HCT116 (cell line): ENCODE data around the gene KCNJ4. TPM values are rescaled to one million over a fixed set of nuclear protein-coding genes. Genes with fewer than 3 reads are reported as not detected.
"Not testable (repeated sequence)": the region's sequence is repeated elsewhere in the genome, so short reads cannot be mapped to it uniquely, and the experiment has no call there.

ENCODE experiments used
- ATAC-seq: fragments of 200-7000 bp; cut with Tn5 transposase; 2 replicates; pipeline ENCODE4 v1.9.1; 2020; ENCODE audit warnings: mild to moderate bottlenecking, moderate library complexity
- BruUV-seq: library from RNA; stranded (reverse); fragments of 400-500 nt; replicated peaks from 2 replicates; lab custom pipeline; 2021; lab: Mats Ljungman, UMichigan
- CTCF ChIA-PET: fragments of 300-600 bp; sonication (Branson Sonifier 250); formaldehyde crosslinking; loops from one replicate; lab custom pipeline; 2021; ENCODE audit warnings: antibody characterized with exemption; lab: Charles Lee
- POLR2A ChIA-PET: fragments of 300-600, 350-600 bp; sonication (Branson Sonifier 250); formaldehyde crosslinking; loops from one replicate; lab custom pipeline; 2021; ENCODE audit warnings: antibody characterized with exemption; lab: Charles Lee
- RAD21 ChIA-PET, 2 experiments: fragments of 300-600 bp; sonication (Branson Sonifier 250); formaldehyde crosslinking; loops; one replicate each; lab custom pipeline; 2023; ENCODE audit warnings: low total read pairs in 2 of 2; ENCODE audit not compliant: uncharacterized antibody in 2 of 2, unreplicated experiment in 2 of 2, low non-redundant PET in 1 of 2; lab: Charles Lee
- DNase-seq: peaks from one replicate; pipeline ENCODE4 v3.0.0-alpha.2; 2010; ENCODE audit warnings: low read depth, low spot score
- H2AFZ ChIP-seq: fragments of 200-600 bp; shearing (Covaris generic), sonication (generic); 2 replicates; pipeline ENCODE4 v1.6.1; 2017; ENCODE audit warnings: low read depth, mixed run types, mixed read lengths, antibody characterized with exemption, low read length; ENCODE audit not compliant: poor library complexity, severe bottlenecking
- H3K27ac ChIP-seq: 2 replicates; pipeline ENCODE4 v1.5.1; 2012; ENCODE audit warnings: low read depth, low read length
- H3K27me3 ChIP-seq: fragments of 200-600 bp; sonication (generic); 2 replicates; pipeline ENCODE4 v1.6.1; 2016; ENCODE audit warnings: mixed run types, low read length, mixed read lengths; ENCODE audit not compliant: insufficient read depth
- H3K36me3 ChIP-seq, 2 experiments: fragments of 200-500 bp in 1 of 2; fragments of 200-600 bp in 1 of 2; sonication (Bioruptor generic) in 1 of 2; sonication (generic) in 1 of 2; 2 replicates each; pipeline versions ENCODE4 v1.5.1 to v1.6.1; 2014 to 2016; ENCODE audit warnings: low read length in 2 of 2, inconsistent platforms in 1 of 2, mixed read lengths in 1 of 2, mixed run types in 1 of 2; ENCODE audit not compliant: insufficient read depth in 2 of 2, control insufficient read depth in 1 of 2
- H3K4me1 ChIP-seq, 2 experiments: fragments of 200-600 bp in 1 of 2; sonication (generic) in 1 of 2; 2 replicates each; pipeline versions ENCODE4 v1.5.1 to v1.6.1; 2012 to 2017; ENCODE audit warnings: low read length in 2 of 2, inconsistent platforms in 1 of 2, mild to moderate bottlenecking in 1 of 2, mixed read lengths in 1 of 2, mixed run types in 1 of 2, moderate library complexity in 1 of 2; ENCODE audit not compliant: insufficient read depth in 2 of 2, control insufficient read depth in 1 of 2
- H3K4me2 ChIP-seq: fragments of 200-600 bp; sonication (generic); 2 replicates; pipeline ENCODE4 v1.6.1; 2017; ENCODE audit warnings: mixed run types, low read length, mixed read lengths
- H3K4me3 ChIP-seq, 2 experiments: fragments of 200-600 bp in 1 of 2; sonication (generic) in 1 of 2; replicated peaks in 1 of 2; 2 replicates each; pipeline ENCODE4 v1.5.1; 2011 to 2016; ENCODE audit warnings: low read length in 2 of 2, control low read depth in 1 of 2, low read depth in 1 of 2, mild to moderate bottlenecking in 1 of 2, mixed read lengths in 1 of 2, mixed run types in 1 of 2
- H3K79me2 ChIP-seq: fragments of 200-600 bp; sonication (generic); 2 replicates; pipeline ENCODE4 v1.6.1; 2017; ENCODE audit warnings: mild to moderate bottlenecking, mixed run types, low read length, moderate library complexity, mixed read lengths; ENCODE audit not compliant: insufficient read depth
- H3K9ac ChIP-seq: fragments of 200-600 bp; sonication (generic); 2 replicates; pipeline ENCODE4 v1.6.1; 2016; ENCODE audit warnings: low read length, mixed read lengths
- H3K9me2 ChIP-seq: fragments of 200-600 bp; sonication (generic), shearing (Covaris generic); 2 replicates; pipeline ENCODE4 v1.6.1; 2017; ENCODE audit warnings: mixed run types, mild to moderate bottlenecking, moderate library complexity; ENCODE audit not compliant: insufficient read depth
- H3K9me3 ChIP-seq, 2 experiments: fragments of 200-500 bp in 1 of 2; fragments of 200-600 bp in 1 of 2; sonication (Bioruptor generic) in 1 of 2; sonication (generic) in 1 of 2; 2 replicates each; pipeline ENCODE4 v1.6.1; 2014 to 2017; ENCODE audit warnings: low read length in 2 of 2, mixed read lengths in 2 of 2, inconsistent platforms in 1 of 2, low read depth in 1 of 2, mild to moderate bottlenecking in 1 of 2, mixed run types in 1 of 2, moderate library complexity in 1 of 2; ENCODE audit not compliant: control insufficient read depth in 1 of 2, insufficient read depth in 1 of 2
- H4K20me1 ChIP-seq: fragments of 200-600 bp; sonication (generic), shearing (Covaris generic); 2 replicates; pipeline ENCODE4 v1.6.1; 2017; ENCODE audit warnings: mixed run types, mild to moderate bottlenecking, moderate library complexity; ENCODE audit not compliant: insufficient read depth
- CBX3 ChIP-seq: IDR thresholded peaks from 2 replicates; pipeline ENCODE4 v1.6.1; 2012; ENCODE audit warnings: low read depth
- ELF1 ChIP-seq: IDR thresholded peaks from 2 replicates; pipeline ENCODE4 v1.6.1; 2012; ENCODE audit warnings: low read depth, borderline replicate concordance
- EZH2phosphoT487 ChIP-seq: fragments of 200-600 bp; IDR thresholded peaks from 2 replicates; pipeline ENCODE4 v1.6.1; 2018; ENCODE audit warnings: antibody characterized with exemption, borderline replicate concordance
- FOSL1 ChIP-seq: IDR thresholded peaks from 2 replicates; pipeline ENCODE4 v1.6.1; 2012; ENCODE audit warnings: low read depth
- POLR2A ChIP-seq: IDR thresholded peaks from 2 replicates; pipeline ENCODE4 v1.7.0; 2011; ENCODE audit warnings: borderline replicate concordance; ENCODE audit not compliant: insufficient read depth, insufficient read length; ENCODE audit errors: extremely low read depth
- POLR2AphosphoS5 ChIP-seq: IDR thresholded peaks from 2 replicates; pipeline ENCODE4 v1.6.1; 2011; ENCODE audit warnings: mild to moderate bottlenecking, low read depth, low read length, moderate library complexity
- SIN3A ChIP-seq: IDR thresholded peaks from 2 replicates; pipeline ENCODE4 v1.6.1; 2012; ENCODE audit warnings: low read depth
- SP1 ChIP-seq: IDR thresholded peaks from 2 replicates; pipeline ENCODE4 v1.6.1; 2012; ENCODE audit warnings: low read depth
- SRF ChIP-seq: IDR thresholded peaks from 2 replicates; pipeline ENCODE4 v1.6.1; 2012; ENCODE audit warnings: low read depth
- ZFX ChIP-seq: fragments of 450-650 bp; IDR thresholded peaks from 2 replicates; pipeline ENCODE4 v1.6.1; 2017
- intact Hi-C: fragments of 100-400 bp; cut with micrococcal nuclease; formaldehyde crosslinking; loops from 2 replicates; pipeline ENCODE4 v1.10.0; 2022
- total RNA-seq: library from RNA; stranded (reverse); gene quantifications from one replicate; pipeline ENCODE4 v1.2.1, GENCODE V29; 2021; ENCODE audit not compliant: unreplicated experiment
- TF ChIP-seq, protein P1 (sequence below): IDR thresholded peaks from 2 replicates; pipeline ENCODE4 v1.6.1; 2011; ENCODE audit warnings: mild to moderate bottlenecking, low read length, moderate library complexity; ENCODE audit not compliant: insufficient replicate concordance; ENCODE audit errors: extremely low read depth
- TF ChIP-seq, protein P2 (sequence below): IDR thresholded peaks from 2 replicates; pipeline ENCODE4 v1.6.1; 2012
- TF ChIP-seq, protein P3 (sequence below): IDR thresholded peaks from 2 replicates; pipeline ENCODE4 v1.6.1; 2012

KCNJ4 gene
- total RNA-seq, 1 experiment from 2014 or later, result not detected

DNA sequence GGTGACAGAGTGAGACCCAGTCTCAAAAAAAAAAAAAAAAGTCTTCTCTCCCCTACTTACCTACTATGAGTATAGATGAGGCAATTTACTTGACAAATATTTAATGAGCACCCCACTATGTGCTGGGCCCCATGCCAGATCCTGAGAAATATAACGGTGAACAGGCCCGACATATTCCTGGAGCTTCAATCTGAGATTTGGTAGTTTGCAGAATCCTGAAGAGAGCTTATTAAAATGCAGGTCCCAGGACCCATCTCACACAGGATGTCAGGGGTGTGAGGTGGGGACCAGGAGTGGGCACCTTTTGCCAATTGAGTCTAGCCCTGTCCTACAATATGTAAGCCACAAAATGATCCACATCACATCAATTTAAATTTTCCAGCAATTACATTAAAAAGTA is 44.0 kb downstream of the KCNJ4 start:
- ChIA-PET POLR2A (interaction anchor here (0.7 kb wide), 1 partner anchor 9 kb away, joined by 3 read pairs; no protein-coding TSS in a partner anchor), RAD21 (no interaction called here)
- DNase-seq, result no peak
- intact Hi-C loops, result no loop called here
- no peak overlapping the region for H3K9ac ChIP-seq
- TF ChIP-seq POLR2A (no peak), ZFX (no peak), CBX3 (no peak), FOSL1 (no peak), SRF (no peak), POLR2AphosphoS5 (no peak), EZH2phosphoT487 (no peak), ELF1 (no peak), SIN3A (no peak), SP1 (no peak)
- TF ChIP-seq, protein P1, sequence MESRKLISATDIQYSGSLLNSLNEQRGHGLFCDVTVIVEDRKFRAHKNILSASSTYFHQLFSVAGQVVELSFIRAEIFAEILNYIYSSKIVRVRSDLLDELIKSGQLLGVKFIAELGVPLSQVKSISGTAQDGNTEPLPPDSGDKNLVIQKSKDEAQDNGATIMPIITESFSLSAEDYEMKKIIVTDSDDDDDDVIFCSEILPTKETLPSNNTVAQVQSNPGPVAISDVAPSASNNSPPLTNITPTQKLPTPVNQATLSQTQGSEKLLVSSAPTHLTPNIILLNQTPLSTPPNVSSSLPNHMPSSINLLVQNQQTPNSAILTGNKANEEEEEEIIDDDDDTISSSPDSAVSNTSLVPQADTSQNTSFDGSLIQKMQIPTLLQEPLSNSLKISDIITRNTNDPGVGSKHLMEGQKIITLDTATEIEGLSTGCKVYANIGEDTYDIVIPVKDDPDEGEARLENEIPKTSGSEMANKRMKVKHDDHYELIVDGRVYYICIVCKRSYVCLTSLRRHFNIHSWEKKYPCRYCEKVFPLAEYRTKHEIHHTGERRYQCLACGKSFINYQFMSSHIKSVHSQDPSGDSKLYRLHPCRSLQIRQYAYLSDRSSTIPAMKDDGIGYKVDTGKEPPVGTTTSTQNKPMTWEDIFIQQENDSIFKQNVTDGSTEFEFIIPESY, result no peak
- TF ChIP-seq, protein P2, sequence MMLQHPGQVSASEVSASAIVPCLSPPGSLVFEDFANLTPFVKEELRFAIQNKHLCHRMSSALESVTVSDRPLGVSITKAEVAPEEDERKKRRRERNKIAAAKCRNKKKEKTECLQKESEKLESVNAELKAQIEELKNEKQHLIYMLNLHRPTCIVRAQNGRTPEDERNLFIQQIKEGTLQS, result no peak
- TF ChIP-seq, protein P3, sequence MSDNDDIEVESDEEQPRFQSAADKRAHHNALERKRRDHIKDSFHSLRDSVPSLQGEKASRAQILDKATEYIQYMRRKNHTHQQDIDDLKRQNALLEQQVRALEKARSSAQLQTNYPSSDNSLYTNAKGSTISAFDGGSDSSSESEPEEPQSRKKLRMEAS, result no peak
- TF ChIP-seq, all 23 proteins: peak for 0
- no peaks in the 10 kb centered on the region for H3K9me3 ChIP-seq
- H3K36me3 ChIP-seq, result no peaks in the 10 kb centered on the region
- H3K4me1 ChIP-seq, result peaks cover 5 to 16% of the 10 kb centered on the region in 2 experiments; a peak in 3 of 4 replicates
- H4K20me1 ChIP-seq, result no peaks in the 10 kb centered on the region
- H3K79me2 ChIP-seq, result no peaks in the 10 kb centered on the region
- H3K4me3 ChIP-seq, result no peak overlapping the region
- H2AFZ ChIP-seq, result no peak overlapping the region
- no peaks in the 10 kb centered on the region for H3K9me2 ChIP-seq
- ATAC-seq, result no peak
- H3K4me2 ChIP-seq, result no peak overlapping the region
- H3K27ac ChIP-seq, result no peak overlapping the region
- BruUV-seq, result no TSS peak
- no peaks in the 10 kb centered on the region for H3K27me3 ChIP-seq
- CTCF ChIA-PET, result interaction anchor here (0.6 to 0.7 kb wide), 3 partner anchors 11 to 1004 kb away, joined by 3 read pairs; no protein-coding TSS in a partner anchor

DNA sequence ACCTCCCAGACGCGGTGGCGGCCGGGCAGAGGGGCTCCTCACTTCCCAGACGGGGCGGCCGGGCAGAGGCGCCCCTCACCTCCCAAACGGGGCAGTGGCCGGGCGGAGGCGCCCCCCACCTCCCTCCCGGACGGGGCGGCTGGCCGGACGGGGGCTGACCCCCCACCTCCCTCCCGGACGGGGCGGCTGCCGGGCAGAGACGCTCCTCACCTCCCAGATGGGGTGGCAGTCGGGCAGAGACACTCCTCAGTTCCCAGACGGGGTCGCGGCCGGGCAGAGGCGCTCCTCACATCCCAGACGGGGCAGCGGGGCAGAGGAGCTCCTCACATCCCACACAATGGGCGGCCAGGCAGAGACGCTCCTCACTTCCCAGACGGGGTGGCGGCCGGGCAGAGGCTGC is 45.1 kb downstream of the KCNJ4 start:
- H2AFZ ChIP-seq, CTCF ChIA-PET, H3K9ac ChIP-seq, H3K4me3 ChIP-seq, ATAC-seq, H3K9me3 ChIP-seq, H3K4me2 ChIP-seq, RAD21 ChIA-PET, intact Hi-C loops, H3K36me3 ChIP-seq, H3K27me3 ChIP-seq, POLR2A ChIA-PET, DNase-seq, H3K9me2 ChIP-seq, H3K79me2 ChIP-seq, H3K27ac ChIP-seq, H4K20me1 ChIP-seq, BruUV-seq: not testable (repeated sequence)
- H3K4me1 ChIP-seq, result peaks cover 3 to 11% of the 10 kb centered on the region in 2 experiments; a peak in 3 of 4 replicates
